Prostate gland (tissue), 2 donors: ENCODE measurements around the gene TAS2R39. TPM values are rescaled to one million over a fixed set of nuclear protein-coding genes. Genes with fewer than 3 reads are reported as not detected.

Experiments
- DNase-seq: peaks from one replicate; pipeline ENCODE4 v3.0.0-alpha.2; 2019; ENCODE audit warnings: low spot score
- H3K27ac ChIP-seq, 2 donors: fragments of 200-600 bp; sonication (generic); 2 replicates each; pipeline ENCODE4 v1.5.1; 2017 to 2019
- H3K27me3 ChIP-seq: fragments of 200-600 bp; sonication (generic); replicated peaks from 2 replicates; pipeline ENCODE4 v1.5.1; 2019; ENCODE audit not compliant: insufficient read depth
- H3K36me3 ChIP-seq, 2 donors: fragments of 200-600 bp; sonication (generic); 1 replicate in 1 of 2; 2 replicates in 1 of 2; pipeline versions ENCODE4 v1.5.1 to v1.8.1; 2017 to 2019
- H3K4me1 ChIP-seq: fragments of 200-600 bp; sonication (generic); replicated peaks from 2 replicates; pipeline ENCODE4 v1.5.1; 2019
- H3K4me3 ChIP-seq, 2 donors: fragments of 200-600 bp; sonication (generic); 2 replicates each; pipeline ENCODE4 v1.5.1; 2017 to 2019
- H3K9me3 ChIP-seq: fragments of 200-600 bp; sonication (generic); 2 replicates; pipeline ENCODE4 v1.5.1; 2017
- POLR2A ChIP-seq: fragments of 450-650 bp; IDR thresholded peaks from one replicate; pipeline ENCODE4 v1.6.1; 2016; ENCODE audit warnings: antibody characterized with exemption, mild to moderate bottlenecking
- POLR2AphosphoS5 ChIP-seq: sonication (generic); formaldehyde crosslinking; IDR thresholded peaks from one replicate; pipeline ENCODE4 v1.6.1; 2017; ENCODE audit warnings: antibody characterized with exemption
- WGBS: methylation state at CpG from one replicate; pipeline ENCODE4 v1.1.5; 2018; 5-methylcytosine and 5-hydroxymethylcytosine counted together
- intact Hi-C: fragments of 100-400 bp; cut with DNase I; formaldehyde crosslinking; loops from one replicate; pipeline ENCODE4 v1.14.2; 2022
- small RNA-seq, 2 donors: library from RNA; depleted of rRNA; stranded (forward); fragments of <200 nt; gene quantifications; one replicate each; pipeline ENCODE3, GENCODE V24; 2016
- total RNA-seq, 2 donors: library from RNA; depleted of rRNA; stranded (reverse); fragments of >200 nt; gene quantifications; one replicate each; pipeline ENCODE4 v1.1.0, GENCODE V29; 2016
- TF ChIP-seq, protein P1 (sequence below), 4 experiments: fragments of 200-600 bp in 2 of 4; fragments of 450-650 bp in 2 of 4; sonication (generic) in 2 of 4; IDR thresholded peaks; 1 replicate in 3 of 4; 2 replicates in 1 of 4; pipeline ENCODE4 v1.5.1; 2016 to 2019; ENCODE audit warnings: antibody characterized with exemption in 4 of 4, mild to moderate bottlenecking in 2 of 4, moderate library complexity in 2 of 4

The TAS2R39 gene
- total RNA-seq, 2 donors from 2014 or later, result not detected

DNA sequence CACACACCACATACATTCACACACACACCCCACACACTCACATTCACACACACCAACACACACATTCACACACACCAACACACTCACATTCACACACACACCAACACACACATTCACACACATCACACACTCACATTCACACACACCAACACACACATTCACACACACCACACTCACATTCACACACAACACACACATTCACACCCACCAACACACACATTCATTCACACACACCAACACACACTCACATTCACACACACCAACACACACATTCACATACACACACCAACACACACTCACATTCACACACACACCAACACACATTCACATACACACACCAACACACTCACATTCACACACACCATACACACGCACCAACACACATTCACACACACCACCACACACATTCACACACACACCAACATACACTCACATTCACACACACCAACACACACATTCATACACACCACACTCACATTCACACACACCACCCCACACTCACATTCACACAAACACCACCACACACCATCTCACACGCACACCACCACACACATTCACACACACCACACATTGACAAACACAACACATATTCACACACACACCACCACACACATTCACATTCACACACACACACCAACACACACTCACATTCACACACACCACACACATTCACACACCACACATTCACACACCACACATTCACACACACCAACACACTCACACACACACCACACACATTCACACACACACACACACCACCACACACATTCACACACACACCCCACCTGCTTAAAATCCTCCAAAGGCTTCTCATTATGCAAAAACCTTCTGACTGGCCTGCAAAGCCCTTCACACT lies 47.6 kb downstream of the TAS2R39 start:
- Histone ChIP-seq H3K4me1 (no peaks in the 10 kb centered on the region), H3K4me3 (no peak overlapping the region), H3K36me3 (no peaks in the 10 kb centered on the region), H3K27ac (no peak overlapping the region), H3K27me3 (no peaks in the 10 kb centered on the region), H3K9me3 (no peaks in the 10 kb centered on the region)
- WGBS, result 96% methylated on average over 2 of the region's 2 CpGs
- intact Hi-C loops, result no loop called here
- no peak for DNase-seq
- no peak for TF ChIP-seq POLR2AphosphoS5
- TF ChIP-seq, protein P1, sequence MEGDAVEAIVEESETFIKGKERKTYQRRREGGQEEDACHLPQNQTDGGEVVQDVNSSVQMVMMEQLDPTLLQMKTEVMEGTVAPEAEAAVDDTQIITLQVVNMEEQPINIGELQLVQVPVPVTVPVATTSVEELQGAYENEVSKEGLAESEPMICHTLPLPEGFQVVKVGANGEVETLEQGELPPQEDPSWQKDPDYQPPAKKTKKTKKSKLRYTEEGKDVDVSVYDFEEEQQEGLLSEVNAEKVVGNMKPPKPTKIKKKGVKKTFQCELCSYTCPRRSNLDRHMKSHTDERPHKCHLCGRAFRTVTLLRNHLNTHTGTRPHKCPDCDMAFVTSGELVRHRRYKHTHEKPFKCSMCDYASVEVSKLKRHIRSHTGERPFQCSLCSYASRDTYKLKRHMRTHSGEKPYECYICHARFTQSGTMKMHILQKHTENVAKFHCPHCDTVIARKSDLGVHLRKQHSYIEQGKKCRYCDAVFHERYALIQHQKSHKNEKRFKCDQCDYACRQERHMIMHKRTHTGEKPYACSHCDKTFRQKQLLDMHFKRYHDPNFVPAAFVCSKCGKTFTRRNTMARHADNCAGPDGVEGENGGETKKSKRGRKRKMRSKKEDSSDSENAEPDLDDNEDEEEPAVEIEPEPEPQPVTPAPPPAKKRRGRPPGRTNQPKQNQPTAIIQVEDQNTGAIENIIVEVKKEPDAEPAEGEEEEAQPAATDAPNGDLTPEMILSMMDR (IDR thresholded peaks at IDR 0.05), result no peak
- no peak for TF ChIP-seq POLR2A

Small RNA genes within 50 kb of the gene (small RNA-seq; reads per million reads assigned to genes)
- 0 reads per million in 2 donors for gene AC073342.3

Other genes with a start within 250 kb of the TAS2R39 start
- gene TRPV5, start 249.7 kb upstream of the TAS2R39 start, total RNA-seq, result not detected
- 1 to 10 TPM in 1 of 2 donors, not detected in 1; 6.4 TPM for gene LLCFC1, start 243.9 kb upstream of the TAS2R39 start, total RNA-seq
- 10 to 100 TPM in 1 of 2 donors, under 1 TPM in 1; 0.09 to 61.5 TPM for gene KEL, start 221.1 kb upstream of the TAS2R39 start, total RNA-seq
- not detected for gene OR9A2, start 156.3 kb upstream of the TAS2R39 start, total RNA-seq
- not detected for gene OR6V1, start 131.1 kb upstream of the TAS2R39 start, total RNA-seq
- gene PIP, start 51.3 kb upstream of the TAS2R39 start, total RNA-seq, result 10 to 100 TPM in 1 of 2 donors, 1 to 10 TPM in 1; 2.2 to 98.2 TPM
- gene TAS2R40, start 38.6 kb downstream of the TAS2R39 start, total RNA-seq, result not detected
- 100 to 1,000 TPM; 134 to 153 TPM for gene GSTK1, start 80.0 kb downstream of the TAS2R39 start, total RNA-seq
- 1 to 10 TPM in 1 of 2 donors, under 1 TPM in 1; 0.51 to 7.7 TPM for gene TMEM139, start 101.5 kb downstream of the TAS2R39 start, total RNA-seq
- gene CASP2, start 104.9 kb downstream of the TAS2R39 start, total RNA-seq, result 10 to 100 TPM; 19.6 to 20.2 TPM
- under 1 TPM in 1 of 2 donors, not detected in 1; 0.23 TPM for gene CLCN1, start 132.7 kb downstream of the TAS2R39 start, total RNA-seq
- 1 to 10 TPM in 1 of 2 donors, under 1 TPM in 1; 0.32 to 1.2 TPM for gene FAM131B, start 179.3 kb downstream of the TAS2R39 start, total RNA-seq
- 100 to 1,000 TPM in 1 of 2 donors, 10 to 100 TPM in 1; 55.8 to 256 TPM for gene ZYX, start 197.9 kb downstream of the TAS2R39 start, total RNA-seq
- gene EPHA1, start 225.4 kb downstream of the TAS2R39 start, total RNA-seq, result 10 to 100 TPM; 10.5 to 15.7 TPM